Stimulated activated naive CD8-positive, alpha-beta T cell treated with anti-CD3 and anti-CD28 coated beads, Interleukin-15, Interleukin-2, amounts not matched to agents 100 U/mL and 50 U/mL, for 24 hours (primary cell): ENCODE measurements around the gene ZNF550.
"Not testable (repeated sequence)": the region's sequence is repeated elsewhere in the genome, so short reads cannot be mapped to it uniquely, and the experiment has no call there.

Experiments
- ATAC-seq: fragments of 150-1000 bp; cut with Tn5 transposase; one replicate; pipeline ENCODE4 v1.10.0; 2021
- DNase-seq: peaks from one replicate; pipeline ENCODE4 v3.0.0; 2021

Gene ZNF550

GRCh38 chr19:57527136-57527881 lies 32.4 kb downstream of the ZNF550 start, which contains the start of gene ZNF549:
Gene ZNF549, plus strand, starts transcription at chr19:57527356. Its CDS starts 218 bp downstream, at chr19:57527574.
- DNase-seq (peak; percentile 87), ATAC-seq (peak; percentile 100)

GRCh38 chr19:57518021-57518420 lies 41.6 kb downstream of the ZNF550 start:
- DNase-seq, ATAC-seq: not testable (repeated sequence)

- ATAC-seq, result no peak
- DNase-seq, result no peak
Measured at GRCh38 chr19:57515255-57515654, 44.4 kb downstream of the ZNF550 start.

GRCh38 chr19:57512845-57513244 lies 46.8 kb downstream of the ZNF550 start:
- DNase-seq (peak; percentile 19), ATAC-seq (no peak)

GRCh38 chr19:57511484-57511883 lies 48.2 kb downstream of the ZNF550 start:
- DNase-seq (no peak), ATAC-seq (no peak)

- no peak for DNase-seq
- no peak for ATAC-seq
Measured at GRCh38 chr19:57506163-57506562, 53.5 kb downstream of the ZNF550 start.

- not testable (repeated sequence) for DNase-seq, ATAC-seq
Measured at GRCh38 chr19:57500400-57500799, 59.3 kb downstream of the ZNF550 start.

- DNase-seq, result peak; percentile 96
- peak; percentile 100 for ATAC-seq
Measured at GRCh38 chr19:57499680-57500395, 59.8 kb downstream of the ZNF550 start, which contains the start of gene ZNF773. Gene ZNF773, plus strand, starts transcription at chr19:57499938. Its CDS starts 143 bp downstream, at chr19:57500081.

GRCh38 chr19:57499332-57499679 lies 60.4 kb downstream of the ZNF550 start:
- not testable (repeated sequence) for DNase-seq, ATAC-seq

- DNase-seq, result not testable (repeated sequence)
Measured at GRCh38 chr19:57488299-57488644, 71.4 kb downstream of the ZNF550 start.

GRCh38 chr19:57487477-57488298 lies 72.0 kb downstream of the ZNF550 start, which contains the start of gene ZNF419:
Gene ZNF419, plus strand, starts transcription at chr19:57487750. Its CDS starts 201 bp downstream, at chr19:57487951.
- ATAC-seq, result peak; percentile 98
- DNase-seq, result peak; percentile 94

More at GRCh38 chr19:57488299-57488644, 71.4 kb downstream of the ZNF550 start:
- ATAC-seq, result not testable (repeated sequence)
